Sciatic nerve (tissue), 2 donors: ENCODE results near the gene AFF2. TPM values are rescaled to one million over a fixed set of nuclear protein-coding genes. Genes with fewer than 3 reads are reported as not detected.

Experiments used
- ATAC-seq: fragments of 200-7000 bp; cut with Tn5 transposase; one replicate; pipeline ENCODE4 v1.9.1; 2020; ENCODE audit warnings: mild to moderate bottlenecking, moderate library complexity
- DNase-seq: peaks from one replicate; pipeline ENCODE4 v3.0.0-alpha.2; 2020; ENCODE audit warnings: low spot score
- intact Hi-C: fragments of 100-400 bp; cut with DNase I; formaldehyde crosslinking; loops from one replicate; pipeline ENCODE4 v1.14.2; 2022
- total RNA-seq: library from RNA; stranded (reverse); fragmentation: NEBNext Ultra II Directional; extraction: Animal tissue kit (Norgen Biotek cat#: 25700); gene quantifications from one replicate; pipeline ENCODE4 v1.2.1, GENCODE V29; 2021
- donor health status: DM: no; HTN: no; CAD: no.
- donor health status: DM: no; HTN: no; CAD: no.

AFF2 gene
- total RNA-seq: 7.6 TPM

- intact Hi-C loops: no loop called here
- ATAC-seq (peak; percentile 66), DNase-seq (peak; percentile 61)
Observed at GRCh38 chrX:148500423-148501385, at the start of gene AFF2. Gene AFF2, plus strand, starts transcription at chrX:148500617. Its CDS starts 481 bp downstream, at chrX:148501098.

- ATAC-seq: no peak
- intact Hi-C loops: no loop called here
- DNase-seq: no peak
Observed at GRCh38 chrX:148457279-148457678, 43.1 kb upstream of the AFF2 start.

GRCh38 chrX:148459343-148459742 is 41.1 kb upstream of the AFF2 start:
- intact Hi-C loops: no loop called here
- ATAC-seq: no peak
- no peak for DNase-seq

- intact Hi-C loops: no loop called here
- DNase-seq (no peak), ATAC-seq (no peak)
Observed at GRCh38 chrX:148466292-148466691, 34.1 kb upstream of the AFF2 start.

GRCh38 chrX:148470324-148470723 is 30.1 kb upstream of the AFF2 start:
- intact Hi-C loops: no loop called here
- DNase-seq: no peak
- ATAC-seq: no peak

- intact Hi-C loops: no loop called here
- DNase-seq (no peak), ATAC-seq (no peak)
Observed at GRCh38 chrX:148474030-148474429, 26.4 kb upstream of the AFF2 start.

- DNase-seq (no peak), ATAC-seq (no peak)
- intact Hi-C loops: no loop called here
Observed at GRCh38 chrX:148492057-148492456, 8.4 kb upstream of the AFF2 start.

GRCh38 chrX:148495176-148495575 is 5.2 kb upstream of the AFF2 start:
- ATAC-seq (no peak), DNase-seq (no peak)
- intact Hi-C loops: no loop called here

- intact Hi-C loops: no loop called here
- no peak for ATAC-seq
- no peak for DNase-seq
Observed at GRCh38 chrX:148498067-148498466, 2.4 kb upstream of the AFF2 start.

- DNase-seq (no peak), ATAC-seq (peak; percentile 33)
- intact Hi-C loops: no loop called here
Observed at GRCh38 chrX:148499638-148500422, 587 bp upstream of the AFF2 start.

- DNase-seq: no peak
- intact Hi-C loops: no loop called here
- no peak for ATAC-seq
Observed at GRCh38 chrX:148501386-148502066, 1.1 kb downstream of the AFF2 start.

- DNase-seq: no peak
- intact Hi-C loops: no loop called here
- no peak for ATAC-seq
Observed at GRCh38 chrX:148504506-148504905, 4.1 kb downstream of the AFF2 start.

GRCh38 chrX:148507418-148507817 is 7.0 kb downstream of the AFF2 start:
- intact Hi-C loops: no loop called here
- no peak for ATAC-seq
- DNase-seq: no peak

- ATAC-seq: no peak
- intact Hi-C loops: no loop called here
- no peak for DNase-seq
Observed at GRCh38 chrX:148512453-148512852, 12.0 kb downstream of the AFF2 start.

- intact Hi-C loops: no loop called here
- no peak for DNase-seq
- no peak for ATAC-seq
Observed at GRCh38 chrX:148513661-148514060, 13.2 kb downstream of the AFF2 start.

GRCh38 chrX:148517176-148517575 is 16.8 kb downstream of the AFF2 start:
- no peak for ATAC-seq
- intact Hi-C loops: no loop called here
- DNase-seq: no peak

GRCh38 chrX:148522006-148522405 is 21.6 kb downstream of the AFF2 start:
- ATAC-seq (no peak), DNase-seq (no peak)
- intact Hi-C loops: no loop called here

- no peak for ATAC-seq
- DNase-seq: no peak
- intact Hi-C loops: no loop called here
Observed at GRCh38 chrX:148523303-148524080, 23.1 kb downstream of the AFF2 start.
